GM18505 (cell line): ENCODE results near the gene NDUFAF5.

Experiments used
- ATAC-seq: cut with Tn5 transposase; IDR thresholded peaks from one replicate; pipeline ENCODE4 v1.9.1; 2021; ENCODE audit not compliant: unreplicated experiment
- POLR2A ChIP-seq: IDR thresholded peaks from 4 replicates; pipeline ENCODE4 v1.6.1; 2011; ENCODE audit warnings: borderline replicate concordance; ENCODE audit not compliant: insufficient read depth, insufficient read length; ENCODE audit errors: extremely low read depth

Gene NDUFAF5

DNA sequence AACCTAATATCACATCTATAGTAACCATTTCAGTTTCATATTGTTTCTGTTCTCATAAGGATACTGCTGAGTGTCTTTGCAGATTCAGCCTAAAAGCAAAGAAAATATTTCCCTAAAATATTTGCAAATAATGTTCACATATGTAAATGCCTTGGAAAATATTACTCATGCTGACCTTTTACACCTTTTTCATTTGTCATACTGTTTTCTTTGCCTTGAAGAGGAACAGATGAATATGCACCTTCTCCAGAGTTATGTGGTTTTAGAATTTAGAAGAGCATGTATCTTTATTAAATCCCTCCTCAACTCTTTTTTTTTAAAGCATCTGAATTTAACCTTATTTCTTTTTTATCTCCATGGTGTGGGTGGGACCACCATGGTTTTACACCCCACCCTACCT is 32.5 kb downstream of the NDUFAF5 start:
- no peak for ATAC-seq

DNA sequence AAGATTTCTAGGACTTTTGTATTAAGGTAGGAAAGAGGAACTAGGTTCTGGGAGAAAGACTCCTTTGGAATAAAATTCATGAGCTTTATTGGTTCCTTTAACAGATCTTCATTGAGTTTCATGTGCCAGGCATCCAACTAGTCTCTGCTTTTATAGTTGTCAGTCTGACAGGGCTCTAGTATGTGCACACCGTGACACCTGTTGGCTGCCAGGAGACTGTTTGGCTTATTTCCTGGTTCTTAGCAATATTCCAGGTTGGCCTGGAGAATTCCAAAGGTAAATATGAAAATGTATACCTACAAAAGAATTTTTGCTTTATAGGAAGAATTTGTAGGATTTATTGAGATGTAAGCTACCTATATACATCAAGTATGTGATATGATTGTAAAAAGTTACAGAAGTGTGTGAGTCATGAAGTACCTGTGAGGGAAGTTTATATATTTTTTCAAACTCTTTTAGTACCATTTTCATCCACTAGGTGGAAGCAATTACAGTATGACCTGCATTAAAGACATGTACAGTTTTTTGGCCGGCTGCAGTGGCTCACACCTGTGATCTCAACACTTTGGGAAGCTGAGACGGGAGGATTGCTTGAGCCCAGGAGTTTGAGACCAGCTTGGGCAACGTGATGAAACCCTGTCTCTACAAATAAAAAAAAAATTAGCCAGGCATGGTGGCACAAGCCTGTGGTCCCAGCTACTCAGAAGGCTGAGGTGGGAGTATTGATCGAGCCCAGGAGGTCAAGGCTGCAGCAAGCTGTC is 35.2 kb downstream of the NDUFAF5 start:
- no peak for TF ChIP-seq POLR2A
- ATAC-seq, result peak; percentile 87

More for the DNA sequence above, 32.5 kb downstream of the NDUFAF5 start:
- no peak for TF ChIP-seq POLR2A

GRCh38 chr20:13821876-13822275 is 37.0 kb downstream of the NDUFAF5 start:
- no peak for TF ChIP-seq POLR2A
- no peak for ATAC-seq

DNA sequence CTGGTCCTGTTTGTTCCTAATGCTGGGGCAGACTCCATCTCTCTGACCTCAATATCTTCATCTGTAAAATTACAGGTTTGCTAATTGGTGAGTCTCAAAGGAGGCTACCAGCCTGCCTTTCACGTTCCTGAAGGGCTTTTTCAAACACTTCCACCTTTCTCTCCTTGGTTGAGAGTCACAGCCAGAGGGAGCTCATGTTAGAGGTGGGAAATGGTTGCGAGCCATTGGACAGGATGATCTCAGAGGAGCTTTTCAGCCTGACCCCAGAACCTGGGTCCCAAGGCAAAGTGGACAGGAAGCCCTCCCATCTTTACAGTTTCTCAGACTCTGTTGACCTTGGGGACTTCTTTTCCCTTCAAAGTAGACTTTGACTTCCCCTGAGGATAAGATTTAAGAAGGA is 37.6 kb downstream of the NDUFAF5 start:
- ATAC-seq, result no peak

DNA sequence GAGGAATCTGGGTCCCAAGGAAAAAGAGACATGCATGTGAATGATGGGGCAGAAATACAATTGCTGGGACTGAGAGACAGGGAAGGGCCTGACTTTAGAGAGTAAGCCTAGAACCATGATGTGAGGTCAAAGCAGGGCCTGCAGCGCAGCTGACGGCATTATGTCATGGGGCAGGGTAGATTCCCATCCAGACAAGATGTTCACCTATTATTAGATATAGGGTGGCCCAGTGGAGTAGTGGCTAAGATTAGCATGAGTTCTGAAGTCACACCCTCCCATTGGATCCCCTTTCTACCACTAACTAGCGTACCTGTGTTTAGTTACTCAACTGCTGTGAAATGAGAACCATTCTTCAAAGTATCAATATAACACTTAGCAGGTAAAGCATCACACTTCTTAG is 39.6 kb downstream of the NDUFAF5 start:
- ATAC-seq, result no peak
- no peak for TF ChIP-seq POLR2A

More for the DNA sequence above, 37.6 kb downstream of the NDUFAF5 start:
- no peak for TF ChIP-seq POLR2A

GRCh38 chr20:13825465-13825864 is 40.6 kb downstream of the NDUFAF5 start:
- TF ChIP-seq POLR2A, result no peak
- ATAC-seq, result no peak

DNA sequence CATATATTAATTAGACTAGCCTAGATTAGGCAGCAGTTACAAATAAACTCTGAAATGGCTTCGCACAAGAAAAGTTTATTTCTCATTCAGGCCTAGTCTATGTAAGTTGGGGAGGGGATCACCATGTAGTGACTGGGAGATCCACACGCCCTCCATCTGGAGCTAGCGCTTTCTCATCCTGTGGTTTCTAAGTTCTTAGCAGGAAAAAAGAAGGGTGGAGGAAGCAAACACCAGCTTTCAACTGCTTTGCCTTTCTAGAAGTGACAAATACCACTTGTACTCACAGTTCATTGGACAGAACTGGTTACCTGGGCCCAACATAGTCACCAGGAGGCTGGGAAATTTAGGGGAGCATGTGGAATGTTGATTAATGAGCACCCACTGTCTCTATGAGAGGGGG is 46.6 kb downstream of the NDUFAF5 start:
- no peak for ATAC-seq
- TF ChIP-seq POLR2A, result no peak

- ATAC-seq, result no peak
- no peak for TF ChIP-seq POLR2A
These were observed 53.8 kb downstream of the NDUFAF5 start for GRCh38 chr20:13838664-13839063.

DNA sequence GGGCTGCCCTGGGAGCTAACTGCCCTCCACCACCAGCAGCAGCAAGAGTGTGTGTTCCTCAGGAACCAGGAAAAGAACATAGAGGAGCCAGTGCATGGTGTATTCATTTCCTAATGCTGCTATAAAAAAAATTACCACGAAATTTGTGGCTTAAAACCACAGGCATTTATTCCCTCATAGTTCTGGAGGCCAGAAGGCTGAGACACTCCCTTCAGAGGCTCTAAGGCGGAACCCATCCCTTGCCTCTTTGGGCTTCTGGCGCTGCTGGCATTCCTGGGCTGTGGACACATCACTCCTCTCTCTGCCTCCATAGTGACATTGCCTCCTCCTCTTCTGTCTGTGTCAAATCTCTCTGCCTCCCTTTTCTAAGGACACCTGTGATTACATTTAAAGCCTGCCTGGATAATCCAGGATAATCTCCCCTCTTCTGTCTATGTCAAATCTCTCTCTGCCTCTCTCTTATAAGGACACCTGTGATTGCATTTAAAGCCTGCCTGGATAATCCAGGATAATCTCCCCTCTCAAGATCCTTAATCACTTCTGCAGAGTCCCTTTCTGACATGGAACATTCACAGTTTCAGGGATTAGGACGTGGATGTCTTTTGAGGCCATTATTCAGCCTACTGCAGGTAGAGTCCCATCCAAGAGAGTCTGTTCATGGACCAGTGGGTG is 54.7 kb downstream of the NDUFAF5 start:
- ATAC-seq, result no peak
- no peak for TF ChIP-seq POLR2A

GRCh38 chr20:13840093-13840465 is 55.3 kb downstream of the NDUFAF5 start:
- no peak for TF ChIP-seq POLR2A
- no peak for ATAC-seq

GRCh38 chr20:13841206-13841605 is 56.4 kb downstream of the NDUFAF5 start:
- ATAC-seq, result no peak
- no peak for TF ChIP-seq POLR2A

DNA sequence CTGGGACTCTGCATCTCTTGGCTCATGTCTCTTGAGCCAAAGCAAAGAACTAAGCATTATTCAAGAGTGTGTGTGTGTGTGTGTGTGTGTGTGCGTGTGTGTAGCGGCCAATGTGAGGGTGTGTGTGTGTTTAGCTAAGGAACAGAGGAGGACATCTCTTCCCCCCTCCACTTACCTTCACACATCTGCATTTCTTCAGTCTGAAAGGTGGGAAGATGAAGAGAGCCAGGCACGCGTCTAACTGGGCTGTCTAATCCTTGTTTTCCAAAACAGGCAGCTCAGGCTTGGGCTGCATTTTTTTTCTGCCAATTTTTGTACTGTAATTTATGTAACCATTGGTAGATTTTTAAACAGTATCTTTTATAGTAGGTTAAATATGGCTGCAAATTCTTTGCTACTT is 59.5 kb downstream of the NDUFAF5 start:
- ATAC-seq, result no peak
- no peak for TF ChIP-seq POLR2A

GRCh38 chr20:13851279-13851678 is 66.5 kb downstream of the NDUFAF5 start:
- no peak for TF ChIP-seq POLR2A
- ATAC-seq, result no peak

DNA sequence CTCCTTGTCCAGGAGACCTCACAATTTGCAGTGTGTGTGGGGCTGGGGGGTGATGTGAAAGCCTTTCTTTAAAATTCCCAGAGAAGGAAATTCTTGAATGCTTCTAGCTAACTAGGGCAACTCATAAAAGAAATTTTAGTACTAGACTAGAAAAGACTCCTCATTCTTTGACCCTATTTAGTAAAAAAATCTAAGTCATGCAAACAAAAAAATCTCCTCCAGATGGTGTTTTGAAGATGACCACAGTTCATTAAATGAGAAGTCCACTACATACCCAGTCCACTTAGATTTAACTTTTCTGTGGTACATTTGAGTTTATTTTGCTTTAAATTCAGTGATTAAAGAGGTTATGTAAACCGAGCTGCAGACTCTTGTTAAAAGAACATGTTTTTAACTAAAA is 67.5 kb downstream of the NDUFAF5 start:
- TF ChIP-seq POLR2A, result no peak
- no peak for ATAC-seq
